Measurements from ENCODE around the gene PXYLP1. TPM values are rescaled to one million over a fixed set of nuclear protein-coding genes. Genes with fewer than 3 reads are reported as not detected.
"Not testable (repeated sequence)": the region's sequence is repeated elsewhere in the genome, so short reads cannot be mapped to it uniquely, and the experiment has no call there.

The PXYLP1 gene
- total RNA-seq, 2 experiments from 2014 or later: 7.6 to 9.0 TPM

- ChIA-PET POLR2A (no interaction called here), CTCF (interaction anchor here (0.8 to 6.5 kb wide), 8 partner anchors 8 to 156 kb away, joined by 3 to 52 read pairs (median 3); no protein-coding TSS in a partner anchor)
Measured at GRCh38 chr3:141303481-141304223, 72.0 kb downstream of the PXYLP1 start.

GRCh38 chr3:141305436-141305835 lies 73.8 kb downstream of the PXYLP1 start:
- CTCF ChIA-PET: interaction anchor here (0.7 to 6.5 kb wide), 3 partner anchors 10 to 148 kb away, joined by 3 to 52 read pairs (median 6); no protein-coding TSS in a partner anchor

GRCh38 chr3:141306276-141306675 lies 74.7 kb downstream of the PXYLP1 start:
- POLR2A ChIA-PET: interaction anchor here (0.6 kb wide), 1 partner anchor 39 kb away, joined by 4 read pairs; no protein-coding TSS in a partner anchor
- CTCF ChIA-PET: interaction anchor here (1.6 to 6.5 kb wide), 3 partner anchors 54 to 147 kb away, joined by 5 to 52 read pairs (median 9); no protein-coding TSS in a partner anchor

More at GRCh38 chr3:141305436-141305835, 73.8 kb downstream of the PXYLP1 start:
- POLR2A ChIA-PET: interaction anchor here (0.6 kb wide), 2 partner anchors 38 to 175 kb away, joined by 3 to 4 read pairs; no protein-coding TSS in a partner anchor

- ChIA-PET CTCF (interaction anchor here (0.9 to 6.5 kb wide), 6 partner anchors 10 to 153 kb away, joined by 3 to 52 read pairs (median 6); no protein-coding TSS in a partner anchor), POLR2A (no interaction called here)
Measured at GRCh38 chr3:141306922-141307321, 75.3 kb downstream of the PXYLP1 start.

- ChIA-PET CTCF (interaction anchor here (0.9 to 6.5 kb wide), 7 partner anchors 10 to 153 kb away, joined by 3 to 52 read pairs (median 5); no protein-coding TSS in a partner anchor), POLR2A (no interaction called here)
Measured at GRCh38 chr3:141307351-141308059, 75.9 kb downstream of the PXYLP1 start.

- ChIA-PET CTCF (interaction anchor here (1.0 to 1.7 kb wide), 3 partner anchors 133 to 150 kb away, joined by 3 to 6 read pairs (median 3); no protein-coding TSS in a partner anchor), POLR2A (no interaction called here)
Measured at GRCh38 chr3:141308588-141309218, 77.1 kb downstream of the PXYLP1 start.

GRCh38 chr3:141311170-141311495 lies 79.5 kb downstream of the PXYLP1 start:
- POLR2A ChIA-PET: interaction anchor here (1.0 kb wide), 2 partner anchors 141 to 144 kb away, joined by 5 to 7 read pairs; no protein-coding TSS in a partner anchor
- CTCF ChIA-PET: interaction anchor here (0.6 to 5.8 kb wide), 22 partner anchors 10 to 564 kb away, joined by 3 to 46 read pairs (median 4); partner anchors contain the start of gene PXYLP1

- ChIA-PET POLR2A (interaction anchor here (0.6 to 1.0 kb wide), 8 partner anchors 80 to 258 kb away, joined by 3 to 7 read pairs (median 4); partner anchors contain the start of gene PXYLP1), CTCF (interaction anchor here (0.6 to 5.8 kb wide), 31 partner anchors 8 to 563 kb away, joined by 3 to 46 read pairs (median 4); partner anchors contain the start of gene PXYLP1)
Measured at GRCh38 chr3:141311496-141312353, 80.1 kb downstream of the PXYLP1 start.

- CTCF ChIA-PET: interaction anchor here (0.7 to 5.8 kb wide), 25 partner anchors 9 to 212 kb away, joined by 3 to 46 read pairs (median 4); partner anchors contain the start of gene PXYLP1
Measured at GRCh38 chr3:141312354-141313092, 80.9 kb downstream of the PXYLP1 start.

GRCh38 chr3:141313093-141313683 lies 81.6 kb downstream of the PXYLP1 start:
- ChIA-PET POLR2A (no interaction called here), CTCF (interaction anchor here (1.6 to 5.8 kb wide), 3 partner anchors 77 to 147 kb away, joined by 3 to 46 read pairs (median 20); no protein-coding TSS in a partner anchor)

More at GRCh38 chr3:141312354-141313092, 80.9 kb downstream of the PXYLP1 start:
- POLR2A ChIA-PET: interaction anchor here (0.6 to 1.0 kb wide), 5 partner anchors 81 to 257 kb away, joined by 3 to 4 read pairs (median 3); partner anchors contain the start of gene PXYLP1

GRCh38 chr3:141314415-141314814 lies 82.8 kb downstream of the PXYLP1 start:
- POLR2A ChIA-PET: not testable (repeated sequence)
- CTCF ChIA-PET: interaction anchor here (0.6 to 5.8 kb wide), 4 partner anchors 20 to 140 kb away, joined by 3 to 46 read pairs (median 4); no protein-coding TSS in a partner anchor

- POLR2A ChIA-PET: no interaction called here
- CTCF ChIA-PET: interaction anchor here (1.2 kb wide), 1 partner anchor 10 kb away, joined by 4 read pairs; no protein-coding TSS in a partner anchor
Measured at GRCh38 chr3:141316851-141317250, 85.2 kb downstream of the PXYLP1 start.

- ChIA-PET POLR2A (no interaction called here), CTCF (interaction anchor here (0.7 kb wide), 1 partner anchor 164 kb away, joined by 3 read pairs; no protein-coding TSS in a partner anchor)
Measured at GRCh38 chr3:141320399-141321108, 88.9 kb downstream of the PXYLP1 start.

- ChIA-PET CTCF (interaction anchor here (1.3 kb wide), 1 partner anchor 9 kb away, joined by 3 read pairs; no protein-coding TSS in a partner anchor), POLR2A (no interaction called here)
Measured at GRCh38 chr3:141321109-141321497, 89.5 kb downstream of the PXYLP1 start.

- ChIA-PET POLR2A (no interaction called here), CTCF (interaction anchor here (0.9 to 1.2 kb wide), 3 partner anchors 12 to 92 kb away, joined by 3 to 4 read pairs (median 3); partner anchors contain the start of gene PXYLP1)
Measured at GRCh38 chr3:141323936-141324704, 92.5 kb downstream of the PXYLP1 start.

All from activated CD8-positive, alpha-beta memory T cell treated with anti-CD3 and anti-CD28 coated beads for 36 hours (primary cell).